Stimulated activated CD8-positive, alpha-beta memory T cell treated with anti-CD3 and anti-CD28 coated beads, Interleukin-4, amount 100 ng/mL, for 4 hours (primary cell): ENCODE results near the gene PCSK5.

Source experiments
- DNase-seq, 2 donors: peaks; one replicate each; pipeline ENCODE4 v3.0.0-alpha.2; 2020; ENCODE audit warnings: low read depth in 2 of 2, low spot score in 1 of 2

The PCSK5 gene

DNA sequence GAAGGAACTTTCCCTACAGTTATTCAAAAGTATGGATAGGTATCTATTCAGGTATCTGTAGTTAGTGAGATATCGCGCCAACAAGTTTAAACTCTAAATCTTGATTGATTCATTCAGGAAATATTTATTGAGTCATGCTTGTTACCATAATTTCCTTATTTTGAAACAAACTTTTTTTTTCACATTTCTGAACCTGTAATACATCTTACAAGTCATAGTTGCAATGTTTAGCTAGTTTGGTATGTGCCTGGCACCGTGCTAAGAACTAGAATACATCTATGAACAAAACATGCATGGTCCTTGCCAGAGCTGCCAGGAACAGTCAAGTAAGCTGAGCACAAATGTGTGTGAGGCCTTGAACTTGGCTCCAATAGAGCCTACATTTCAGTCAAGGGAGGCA, 226.4 kb downstream of the PCSK5 start:
- DNase-seq: no peak

DNA sequence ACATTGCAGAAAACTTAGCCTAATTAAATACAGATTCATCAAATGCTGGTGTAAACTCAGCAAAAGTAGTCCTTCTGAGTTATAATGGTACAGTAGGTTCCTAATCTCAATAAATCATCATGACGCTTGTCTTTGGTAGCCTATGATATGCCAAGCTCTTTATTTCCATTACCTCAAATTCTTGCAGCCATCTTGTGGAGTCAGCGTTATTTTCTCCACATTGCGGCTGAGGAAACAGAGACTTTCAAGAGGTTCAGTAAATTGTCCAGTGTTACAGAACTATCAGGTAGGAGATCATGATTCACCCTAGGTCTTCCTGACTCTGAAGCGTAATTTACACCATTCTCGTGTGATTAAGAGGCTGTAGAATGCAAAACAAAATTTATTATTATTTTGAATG, 237.2 kb downstream of the PCSK5 start:
- no peak for DNase-seq

DNA sequence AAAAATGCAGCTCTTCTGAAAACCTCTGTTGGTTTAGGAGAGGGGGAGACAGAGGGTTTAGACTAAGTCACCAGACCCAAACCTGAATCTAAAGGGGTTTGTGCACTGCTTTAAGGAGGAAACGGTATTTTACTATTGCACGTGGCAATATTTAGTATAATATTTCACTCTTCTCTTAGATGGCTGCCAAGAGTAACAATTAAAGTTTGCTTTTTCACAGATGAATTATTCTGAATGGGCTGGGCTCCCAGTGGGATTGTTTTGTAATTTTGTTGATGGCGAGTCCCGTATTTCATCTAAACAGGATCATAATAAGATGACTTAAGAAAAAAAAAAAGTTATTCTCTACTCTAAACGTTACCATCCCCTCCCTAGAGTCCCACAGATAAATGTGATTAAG, 245.4 kb downstream of the PCSK5 start:
- no peak for DNase-seq

DNA sequence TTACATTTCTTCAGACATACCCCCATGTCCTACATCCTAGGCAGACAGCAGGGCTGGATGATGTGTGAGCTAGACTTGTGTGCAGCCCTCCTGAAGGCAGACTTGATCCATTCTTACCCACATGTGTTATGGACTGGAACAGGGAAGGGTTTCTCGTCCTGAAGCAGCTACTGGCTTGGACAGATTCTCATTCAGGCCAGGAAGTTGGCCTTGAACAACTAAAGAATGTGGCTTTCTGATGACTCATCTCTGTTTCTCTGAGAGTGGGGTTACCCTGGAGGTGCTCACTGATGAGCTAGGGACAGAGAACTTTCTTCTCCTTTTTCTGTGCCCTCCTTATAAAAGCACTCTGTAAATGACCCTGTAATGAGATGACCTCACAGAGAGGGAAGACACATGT, 246.5 kb downstream of the PCSK5 start:
- no peak for DNase-seq

DNA sequence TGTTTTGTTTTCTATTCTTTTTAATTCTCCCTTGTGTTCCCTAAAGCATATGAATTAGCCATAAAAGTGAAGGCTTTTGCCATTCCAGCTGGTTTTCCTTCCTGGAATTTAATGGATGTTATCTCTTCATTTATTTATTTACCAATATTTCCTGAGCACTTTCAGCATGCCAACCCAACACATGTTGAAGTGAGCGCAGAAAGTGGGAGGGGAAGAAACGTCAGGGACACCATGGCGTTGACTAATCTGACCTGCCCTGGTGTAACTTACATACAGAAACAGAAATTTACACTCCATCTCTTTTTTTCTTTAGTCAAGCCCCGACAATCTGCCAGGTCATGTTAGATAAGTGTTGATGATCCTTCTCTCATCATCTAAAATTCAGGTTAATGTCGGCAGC, 247.5 kb downstream of the PCSK5 start:
- no peak for DNase-seq

DNA sequence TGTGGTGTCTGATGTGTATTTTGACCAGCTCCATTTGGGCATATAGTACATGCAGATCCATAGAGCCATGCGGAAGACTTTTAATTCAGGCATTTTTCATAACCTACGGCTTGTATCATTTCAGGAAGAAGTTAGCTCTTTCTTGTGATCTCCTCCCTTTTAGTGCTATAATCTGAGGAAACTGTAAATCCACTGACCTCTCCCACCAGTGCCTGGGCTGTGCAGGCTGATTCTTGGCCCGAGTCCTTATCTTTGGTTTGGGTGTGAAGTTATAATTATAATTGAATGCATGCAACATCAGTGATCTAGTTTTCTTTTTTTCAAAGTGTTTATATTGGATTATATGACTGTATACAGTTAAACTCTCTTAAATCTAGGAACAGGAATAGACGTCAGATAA, 247.9 kb downstream of the PCSK5 start:
- DNase-seq: no peak

DNA sequence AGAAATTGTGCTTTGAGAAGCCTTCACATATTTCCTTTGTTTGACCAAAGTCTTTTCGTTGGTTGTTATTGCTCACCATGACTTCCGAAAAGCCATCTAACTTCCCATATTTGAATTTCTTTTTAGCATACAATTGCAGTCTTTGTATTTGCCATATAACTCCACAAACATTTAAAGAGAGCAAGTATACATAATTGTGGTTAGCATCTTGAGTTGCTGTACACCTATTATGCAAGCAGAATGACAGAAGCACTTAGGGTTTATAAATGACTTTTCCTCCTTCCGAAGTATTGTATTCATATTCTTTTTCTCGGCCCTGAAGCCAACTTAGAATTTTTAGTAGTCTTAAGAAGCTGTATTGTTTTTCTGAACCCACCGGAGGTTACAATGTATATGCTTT, 253.4 kb downstream of the PCSK5 start:
- no peak for DNase-seq

DNA sequence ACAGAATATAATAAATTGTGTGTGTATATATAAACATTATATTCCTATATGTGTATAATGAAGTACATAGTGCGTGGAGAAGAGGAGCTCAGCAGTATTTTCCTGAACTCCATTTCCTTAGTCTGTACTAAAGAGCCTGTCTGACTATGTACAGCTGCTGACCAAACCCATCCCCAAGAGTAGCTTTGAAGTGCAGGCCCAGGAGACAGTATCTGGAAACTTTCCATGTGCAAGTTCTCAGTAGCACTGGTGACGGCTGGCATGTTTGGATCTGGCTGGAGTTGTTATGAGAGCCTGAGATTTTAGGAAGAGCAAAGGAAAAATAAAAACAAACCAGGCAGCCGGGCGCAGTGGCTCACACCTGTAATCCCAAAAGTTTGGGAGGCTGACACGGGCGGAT, 259.5 kb downstream of the PCSK5 start:
- no peak for DNase-seq

DNA sequence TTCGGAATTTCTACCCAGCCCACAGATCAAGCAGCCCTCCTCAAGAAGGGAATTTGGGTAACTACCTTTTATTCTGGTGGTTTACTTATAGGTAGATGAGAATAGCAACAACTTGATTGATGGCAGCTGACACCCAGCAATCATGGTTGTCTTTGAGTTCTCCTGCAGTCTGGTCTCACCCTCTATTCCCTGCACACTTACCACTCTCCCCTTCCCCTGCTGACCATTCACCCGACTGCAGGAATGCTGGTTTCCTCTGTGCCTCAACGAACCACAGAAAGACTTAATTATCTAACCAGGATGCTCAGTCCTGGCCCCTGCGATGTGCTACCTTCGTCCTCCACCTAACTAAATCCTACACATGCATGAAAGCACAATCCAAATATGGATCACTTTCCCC, 260.8 kb downstream of the PCSK5 start:
- DNase-seq: no peak

DNA sequence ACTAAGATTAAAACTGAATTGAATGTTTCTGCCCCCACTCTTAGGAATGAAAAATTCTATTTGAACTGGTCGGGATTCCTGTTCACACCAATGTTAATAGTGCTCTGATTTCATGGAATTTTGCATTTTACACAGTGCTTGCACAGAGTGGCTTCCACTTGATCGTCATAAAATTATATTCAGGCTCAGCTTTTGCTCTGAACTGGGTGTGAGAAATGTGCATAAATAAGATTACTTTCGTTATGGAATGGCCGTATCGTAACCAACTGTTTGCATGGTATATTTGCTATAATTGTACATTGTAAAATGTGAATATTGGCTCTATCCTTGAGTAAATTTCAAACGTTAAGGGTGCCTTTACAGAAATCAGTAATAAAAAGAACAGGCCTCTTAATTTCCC, 262.9 kb downstream of the PCSK5 start:
- DNase-seq: no peak

DNA sequence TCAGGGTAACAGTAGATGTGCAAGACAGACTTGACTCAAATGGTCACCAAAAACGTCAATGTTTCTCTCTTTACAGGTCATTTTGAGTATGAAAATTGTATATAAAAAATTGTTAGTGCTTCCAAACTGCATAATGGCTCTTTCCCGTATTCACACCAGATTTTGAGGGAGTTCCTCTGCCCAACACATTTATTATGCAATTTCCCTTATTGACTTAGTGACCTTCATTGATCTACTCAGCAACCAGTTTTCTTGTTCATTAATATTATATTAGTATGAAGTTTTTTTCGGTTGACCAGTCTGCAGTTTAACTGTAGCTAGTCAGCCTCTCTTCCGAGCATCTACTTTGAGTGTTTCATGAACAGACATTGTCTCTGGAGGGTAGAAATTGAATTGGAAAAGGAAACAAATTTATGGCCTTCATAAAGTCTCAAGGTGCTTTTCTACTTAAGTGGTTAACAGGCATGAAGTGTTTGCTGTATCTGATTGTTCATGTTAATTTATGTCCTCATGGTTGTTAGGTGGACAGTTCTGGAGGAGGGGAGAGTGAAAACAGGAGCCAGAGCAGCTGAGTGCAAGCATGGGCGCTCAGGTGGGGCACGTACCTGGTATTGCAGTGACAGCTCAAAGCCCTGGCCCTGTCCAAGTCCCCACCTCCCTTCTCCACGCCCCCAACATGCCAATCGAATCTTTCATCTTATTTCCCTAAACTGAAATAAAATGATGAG, 263.6 kb downstream of the PCSK5 start:
- DNase-seq: no peak

DNA sequence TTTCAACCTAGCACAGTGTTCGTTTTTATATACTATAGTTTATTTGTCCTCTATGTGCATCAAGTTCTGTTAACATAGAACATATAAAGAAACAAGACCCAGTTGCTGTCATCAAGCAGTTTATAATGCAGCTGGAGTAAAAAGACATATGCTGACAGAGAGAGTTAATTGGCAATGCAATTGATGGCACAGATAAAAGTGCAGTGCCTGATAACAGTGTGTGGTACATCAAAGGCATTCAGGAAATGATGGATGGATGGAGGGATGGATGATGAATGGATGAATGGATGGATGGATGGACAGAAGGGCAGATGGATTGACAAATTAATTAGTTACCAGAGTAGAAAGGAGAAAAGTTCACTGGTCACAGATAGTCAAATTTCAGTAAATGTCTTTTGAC, 264.9 kb downstream of the PCSK5 start:
- no peak for DNase-seq

DNA sequence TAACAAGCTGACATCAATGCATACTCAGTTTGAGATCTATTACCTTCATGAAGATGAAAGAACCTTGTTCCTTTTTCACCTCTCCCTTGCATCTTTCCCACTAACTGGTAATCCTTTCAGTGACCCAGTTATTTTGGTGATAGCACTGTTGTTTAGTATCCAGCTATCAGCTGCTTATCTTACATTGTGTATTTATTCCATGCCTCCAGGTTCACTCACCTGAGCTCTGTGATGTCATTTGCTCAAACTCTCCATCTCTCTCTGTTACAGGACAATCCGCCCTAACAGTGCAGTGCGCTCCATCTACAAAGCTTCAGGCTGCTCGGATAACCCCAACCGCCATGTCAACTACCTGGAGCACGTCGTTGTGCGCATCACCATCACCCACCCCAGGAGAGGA, 268.2 kb downstream of the PCSK5 start:
- no peak for DNase-seq

DNA sequence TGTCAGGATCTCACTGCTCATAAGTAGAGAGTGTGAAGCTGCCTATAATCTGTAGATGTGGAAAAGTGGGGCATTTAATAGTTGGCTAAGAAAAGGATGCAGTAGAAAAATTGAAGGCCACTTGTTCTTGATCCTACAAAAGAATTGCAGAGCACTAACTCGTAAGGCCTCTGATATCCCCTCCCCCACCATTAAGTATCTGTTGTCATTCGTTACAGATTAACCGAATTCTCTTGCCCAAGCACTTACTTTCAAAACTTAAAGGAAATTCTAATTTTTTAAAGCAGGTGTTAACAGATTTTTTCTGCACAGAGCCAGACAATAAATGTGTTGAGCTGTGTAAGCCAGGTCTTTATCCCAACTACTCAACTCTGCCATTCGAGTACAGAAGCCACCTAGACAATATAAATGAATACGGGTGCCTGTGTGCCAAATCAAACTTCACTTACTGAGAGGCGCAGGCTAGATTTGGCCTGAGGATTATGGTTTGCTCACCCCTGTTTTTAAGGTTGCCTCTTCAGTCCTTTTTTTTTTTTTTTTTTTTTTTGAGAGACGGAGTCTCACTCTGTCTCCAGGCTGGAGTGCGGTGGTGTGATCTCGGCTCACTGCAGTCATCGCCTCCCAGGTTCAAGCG, 268.9 kb downstream of the PCSK5 start:
- no peak for DNase-seq

DNA sequence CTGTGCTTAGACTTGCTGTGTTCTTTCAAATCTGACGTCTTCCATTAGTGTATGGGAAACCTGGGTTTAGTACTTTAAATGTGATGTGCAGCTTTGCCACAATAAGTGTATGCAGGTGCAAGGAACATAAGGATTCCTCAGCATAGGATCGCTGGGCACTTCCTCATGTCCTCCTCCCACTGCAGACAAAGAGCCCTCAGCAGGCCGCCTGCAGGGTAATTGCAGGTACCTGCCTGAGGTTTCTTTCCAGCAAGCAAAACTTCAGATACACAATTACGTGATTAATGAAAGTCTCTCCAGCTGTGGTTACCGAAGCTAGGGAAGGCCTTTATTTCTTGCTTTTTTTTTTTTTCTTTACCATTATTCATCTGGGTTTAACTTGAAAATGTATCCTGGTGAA, 270.6 kb downstream of the PCSK5 start:
- DNase-seq: no peak

DNA sequence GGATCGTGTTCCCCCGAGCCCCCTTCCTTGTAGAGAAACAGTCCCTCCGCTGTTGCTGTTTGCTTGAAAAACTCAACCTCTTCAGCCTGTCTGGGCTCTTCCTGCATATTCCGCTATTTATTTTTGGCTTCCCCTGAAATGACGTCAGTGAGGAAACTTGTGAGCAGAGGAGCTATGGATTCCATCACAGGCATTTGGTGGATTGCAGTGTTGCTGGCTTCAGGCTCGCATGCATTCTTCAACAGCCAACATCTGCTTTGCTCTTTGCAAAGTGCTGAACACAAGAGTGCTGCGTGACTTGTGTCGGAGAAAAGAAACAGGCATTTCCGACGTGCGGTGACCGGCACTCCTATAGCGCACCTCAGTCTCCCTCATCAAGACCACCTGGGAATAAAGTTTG, 271.1 kb downstream of the PCSK5 start:
- no peak for DNase-seq

DNA sequence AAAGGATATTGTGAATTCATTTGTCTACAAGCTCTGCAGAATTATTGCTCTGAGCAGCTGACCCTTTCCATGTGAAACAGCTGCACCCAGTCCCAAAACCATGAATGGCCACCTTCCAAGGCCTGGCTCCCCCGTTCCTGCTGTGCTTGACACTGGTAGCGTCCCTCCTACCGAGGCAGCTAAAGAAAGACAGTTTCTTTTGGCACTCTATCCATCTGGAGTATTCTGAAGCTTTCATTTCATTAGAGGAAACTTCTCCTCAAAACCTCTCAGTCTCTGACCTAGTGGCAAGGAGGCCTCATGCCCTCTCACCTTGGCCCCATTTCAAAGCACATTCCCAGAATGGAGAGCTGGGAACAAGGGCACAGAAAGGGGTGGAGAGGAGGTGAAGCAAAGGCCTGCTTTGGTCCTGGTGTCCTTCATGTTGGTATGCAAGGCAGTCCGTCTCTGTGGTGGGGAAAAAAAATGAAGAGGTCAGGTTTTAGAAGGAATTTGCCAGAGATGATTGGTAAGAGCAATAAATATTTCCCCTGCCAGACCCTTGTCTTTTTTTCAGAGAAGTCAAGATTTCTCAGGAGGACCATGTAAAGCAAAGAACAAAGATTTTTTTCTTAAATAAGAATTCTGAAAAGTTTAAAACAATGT, 271.7 kb downstream of the PCSK5 start:
- no peak for DNase-seq

DNA sequence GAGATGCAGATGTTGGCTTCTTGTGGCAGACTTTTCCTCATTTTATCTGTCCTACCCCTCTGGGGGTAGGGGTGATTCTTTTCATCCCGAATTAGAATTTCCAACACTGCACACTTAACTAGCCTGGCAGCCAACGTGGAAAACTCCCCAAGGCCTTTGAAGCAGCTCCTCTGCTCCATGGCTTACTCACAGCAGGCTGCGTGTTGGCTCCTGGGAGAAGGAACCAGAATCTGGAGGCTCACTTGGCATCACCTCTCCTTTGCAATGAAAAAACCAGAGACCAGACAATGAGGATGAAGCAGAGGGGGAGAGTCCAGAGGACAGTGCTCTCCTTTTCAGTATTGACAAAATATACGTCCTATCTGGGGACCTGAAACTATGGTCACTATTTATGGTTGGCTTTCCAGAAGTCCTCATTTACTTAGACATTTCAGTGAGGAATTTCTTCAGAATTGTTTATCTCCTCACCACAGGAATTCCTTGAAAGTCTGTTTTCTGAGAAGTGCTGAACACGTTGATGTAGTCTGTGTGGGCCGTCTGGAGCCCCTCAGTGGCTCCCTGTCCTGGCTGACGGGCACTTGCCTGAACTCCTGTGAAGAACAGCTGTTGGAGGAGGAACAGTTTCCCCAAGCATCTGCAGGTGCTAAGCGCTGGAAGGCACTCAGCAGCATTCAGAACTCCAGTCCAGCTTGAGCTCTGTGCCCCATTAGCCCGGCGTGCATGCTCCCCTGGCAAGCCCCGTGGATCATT, 272.5 kb downstream of the PCSK5 start:
- no peak for DNase-seq

DNA sequence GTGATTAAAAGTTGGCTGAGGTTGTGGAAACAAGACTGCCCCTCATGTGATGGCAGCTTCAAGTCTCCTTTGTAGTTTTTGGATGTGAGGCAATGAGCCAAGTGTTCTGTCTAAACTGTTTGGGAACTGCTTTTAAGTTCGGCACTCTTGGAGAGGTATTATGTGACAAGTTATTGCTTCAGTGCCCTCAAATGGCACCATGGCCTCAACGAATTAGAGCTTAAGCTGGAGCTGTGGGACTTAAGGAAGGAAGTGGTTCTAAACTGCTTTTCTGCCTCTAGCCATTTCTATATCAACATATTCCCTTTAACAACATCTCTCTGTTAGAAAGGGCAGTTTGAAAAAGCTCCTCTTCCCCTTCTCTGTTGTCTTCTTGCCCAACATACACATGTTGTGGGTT, 276.1 kb downstream of the PCSK5 start:
- DNase-seq: no peak

DNA sequence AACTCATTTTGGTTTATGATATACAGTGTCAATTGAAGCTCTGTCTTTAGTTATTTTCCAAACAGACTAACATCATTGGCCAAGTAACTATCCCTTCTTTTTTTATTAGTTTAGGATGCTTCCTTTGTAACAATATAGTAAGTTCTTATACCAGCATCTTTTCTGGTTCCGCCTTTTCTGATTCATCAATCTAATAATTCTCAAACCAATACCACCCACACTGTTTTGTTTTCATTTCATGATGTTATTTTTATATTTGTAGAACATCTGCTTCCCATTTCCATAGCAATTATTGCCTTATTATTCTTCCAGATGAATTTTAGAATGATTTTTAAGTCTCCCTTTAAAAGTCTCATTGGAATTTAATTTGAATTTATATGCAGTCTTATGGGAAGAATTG, 285.7 kb downstream of the PCSK5 start:
- no peak for DNase-seq

DNA sequence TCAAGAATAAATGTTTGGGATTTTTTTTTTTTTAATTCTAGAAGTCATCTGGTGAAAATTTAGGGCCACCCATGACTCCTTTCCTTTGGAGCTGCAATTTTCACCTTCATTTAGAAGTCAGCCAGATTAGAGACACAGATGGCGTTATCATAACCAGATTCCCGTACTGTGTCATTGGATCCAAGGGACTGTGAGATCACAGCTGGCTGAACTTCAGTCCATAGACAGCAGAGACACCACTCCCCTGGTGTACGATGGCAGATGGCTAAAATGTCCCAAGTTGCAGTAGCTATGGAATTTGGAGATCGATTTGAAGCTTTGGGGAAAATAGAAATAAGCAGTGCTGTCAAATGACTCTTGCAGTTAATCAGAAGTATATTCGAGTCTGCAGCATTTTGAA, 287.5 kb downstream of the PCSK5 start:
- DNase-seq: no peak

DNA sequence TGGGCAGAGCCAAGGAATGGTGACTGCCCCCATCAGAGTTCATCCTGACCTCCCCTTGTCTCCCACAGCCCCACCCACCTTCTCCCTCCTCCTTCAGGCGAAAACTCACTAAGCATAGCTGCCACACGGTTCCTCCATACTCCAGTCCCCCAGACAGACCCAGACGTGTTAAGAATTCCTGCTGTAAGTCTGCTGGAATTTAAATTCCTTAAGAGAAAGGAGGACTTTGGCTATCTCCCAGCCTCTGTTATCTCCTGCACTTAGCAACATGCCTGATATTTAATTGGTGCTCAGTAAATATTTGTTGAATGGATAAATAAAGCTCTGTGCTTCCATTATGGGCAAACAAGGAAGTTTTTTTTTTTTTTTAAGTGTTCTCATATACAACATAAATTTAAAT, 290.1 kb downstream of the PCSK5 start:
- DNase-seq: no peak
